Astrocyte (in vitro differentiated cells and primary cell): ENCODE results near the gene DNAJB2.

Source experiments
- CTCF ChIP-seq: IDR thresholded peaks from 2 replicates; pipeline ENCODE4 v1.5.1; 2011; ENCODE audit warnings: low read depth, mild to moderate bottlenecking, inconsistent platforms, low read length, moderate library complexity; ENCODE audit not compliant: insufficient read depth
- EZH2 ChIP-seq: IDR thresholded peaks from 2 replicates; pipeline ENCODE4 v1.6.1; 2012; ENCODE audit warnings: mild to moderate bottlenecking, low read length, inconsistent platforms; ENCODE audit not compliant: insufficient read depth

- TF ChIP-seq CTCF (no peak), EZH2 (peak; percentile 80)
Observed at GRCh38 chr2:219253753-219254589, 25.2 kb upstream of the DNAJB2 start, which contains the start of gene TUBA4A.
